HG02798 (cell line): ENCODE measurements around the gene ZHX3.

Source experiments
- ATAC-seq: cut with Tn5 transposase; IDR thresholded peaks from one replicate; pipeline ENCODE4 v1.9.1; 2021; ENCODE audit warnings: mild to moderate bottlenecking; ENCODE audit not compliant: unreplicated experiment, poor library complexity

The ZHX3 gene

GRCh38 chr20:41355192-41355591 is 37.7 kb upstream of the ZHX3 start:
- ATAC-seq: no peak

DNA sequence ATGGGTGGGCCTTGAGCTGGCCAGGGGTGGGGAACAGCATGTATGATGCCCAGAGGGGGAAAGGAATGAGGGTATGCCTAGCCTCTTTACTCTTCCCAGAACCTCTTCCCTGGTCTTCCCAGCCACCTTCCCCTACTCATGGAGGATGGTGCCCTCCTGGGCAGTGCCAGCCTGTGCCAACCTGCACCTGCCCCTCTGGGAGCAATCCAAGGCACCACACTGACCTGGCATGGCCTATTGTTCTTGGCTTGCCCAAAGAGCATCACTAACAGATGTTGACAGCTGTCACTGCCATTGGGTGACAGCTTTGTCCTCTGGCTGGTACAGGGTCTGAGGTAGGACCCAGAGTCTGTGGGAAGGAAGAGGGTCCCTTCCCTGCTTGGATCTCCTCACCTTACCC is 36.0 kb upstream of the ZHX3 start:
- ATAC-seq: no peak

- no peak for ATAC-seq
Measured at GRCh38 chr20:41352666-41353065, 35.1 kb upstream of the ZHX3 start.

DNA sequence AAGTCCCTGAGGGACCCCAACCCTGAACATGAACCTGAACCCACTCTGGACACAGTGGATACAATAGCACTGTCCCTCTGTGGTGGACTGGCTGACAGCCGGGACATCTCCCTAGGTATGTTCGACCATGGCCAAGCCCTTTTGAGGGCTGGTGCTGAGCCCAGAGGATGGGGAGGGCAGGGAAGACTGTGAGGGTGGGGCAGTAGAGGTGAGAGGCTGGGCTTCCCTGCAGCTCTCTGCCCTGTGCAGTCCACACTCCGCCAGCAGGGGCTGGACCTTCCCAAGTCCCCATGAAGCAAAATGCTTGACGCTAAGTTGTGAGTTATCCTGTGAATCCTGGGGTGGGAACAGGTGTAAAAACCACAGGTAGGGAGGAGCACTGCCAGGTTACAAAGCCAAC is 34.6 kb upstream of the ZHX3 start:
- ATAC-seq: no peak

DNA sequence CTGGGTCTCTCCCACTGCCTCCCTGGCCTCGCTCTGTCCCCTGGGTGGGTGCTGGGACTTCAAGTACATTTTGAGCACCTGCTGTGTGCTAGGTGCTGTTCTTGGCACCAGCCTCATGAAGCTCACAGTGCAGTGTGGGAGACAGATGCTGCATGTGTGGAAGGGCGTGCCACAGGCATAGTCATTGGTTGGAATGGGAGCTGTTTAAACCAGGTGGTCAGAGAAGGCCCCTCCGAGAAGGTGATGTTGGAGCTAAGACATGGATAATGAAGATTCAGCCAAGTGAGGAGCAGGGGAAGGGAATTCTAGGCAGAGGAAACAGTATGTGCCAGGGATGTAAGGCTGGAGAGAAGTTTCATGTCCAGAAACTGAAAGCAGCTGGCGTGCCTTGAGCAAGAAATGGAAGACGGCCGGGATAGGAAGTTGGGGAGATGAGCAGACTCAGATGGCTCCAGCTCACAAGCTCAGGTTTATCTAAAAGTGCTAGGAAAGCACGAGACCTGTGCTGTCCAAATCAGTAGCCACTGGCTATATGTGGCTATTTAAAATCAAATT is 33.0 kb upstream of the ZHX3 start:
- ATAC-seq: no peak

DNA sequence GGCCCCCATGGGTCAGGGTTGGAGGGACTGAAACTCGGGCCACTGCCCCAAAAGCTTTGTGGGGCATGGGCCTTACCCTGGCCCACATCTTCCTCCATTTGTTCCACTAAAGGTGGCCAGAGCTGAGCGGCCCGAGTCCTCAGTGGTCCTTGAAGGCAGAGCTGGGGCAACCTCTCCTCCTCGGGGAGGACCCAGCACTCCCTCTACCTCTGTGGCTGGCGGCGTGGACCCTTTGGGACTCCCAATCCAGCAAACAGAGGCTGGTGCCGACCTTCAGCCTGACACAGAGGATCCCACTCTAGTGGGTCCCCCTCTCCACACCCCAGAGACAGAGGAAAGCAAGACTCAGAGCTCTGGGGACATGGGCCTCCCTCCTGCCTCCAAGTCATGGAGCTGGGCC is 32.4 kb upstream of the ZHX3 start:
- ATAC-seq: no peak

- ATAC-seq: no peak
Measured at GRCh38 chr20:41349266-41349665, 31.7 kb upstream of the ZHX3 start.

DNA sequence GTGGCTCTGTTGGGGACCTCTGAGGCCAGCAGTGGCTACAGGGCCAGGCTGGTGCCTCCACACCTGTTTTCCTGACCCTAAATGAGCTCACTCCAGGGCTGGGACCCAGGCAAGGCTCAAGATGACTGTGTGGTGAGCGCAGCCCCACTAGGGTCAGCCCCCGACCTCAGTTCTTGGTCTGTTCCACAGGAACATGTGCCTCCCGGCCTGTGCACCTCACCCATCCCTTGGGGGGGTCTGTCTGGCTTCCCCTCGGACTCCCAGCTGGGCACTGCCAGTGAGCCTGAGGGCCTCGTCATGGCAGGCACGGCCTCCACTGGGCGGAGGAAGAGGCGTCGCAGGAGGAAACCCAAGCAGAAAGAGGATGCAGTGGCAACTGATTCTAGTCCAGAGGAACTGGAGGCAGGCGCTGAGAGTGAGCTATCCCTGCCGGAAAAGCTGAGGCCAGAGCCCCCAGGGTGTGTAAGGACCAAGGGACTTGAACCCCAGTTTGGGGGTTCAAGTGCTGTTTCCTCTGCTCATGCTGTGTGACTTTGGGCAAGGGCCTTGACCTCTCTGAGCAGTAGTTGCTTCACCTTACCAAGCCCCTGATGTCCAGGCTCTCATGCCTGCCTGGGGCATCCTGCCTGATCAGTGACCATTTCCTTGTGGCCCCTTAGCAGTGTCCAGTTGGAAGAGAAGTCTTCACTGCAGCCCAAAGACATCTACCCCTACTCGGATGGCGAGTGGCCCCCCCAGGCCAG is 31.1 kb upstream of the ZHX3 start:
- no peak for ATAC-seq

DNA sequence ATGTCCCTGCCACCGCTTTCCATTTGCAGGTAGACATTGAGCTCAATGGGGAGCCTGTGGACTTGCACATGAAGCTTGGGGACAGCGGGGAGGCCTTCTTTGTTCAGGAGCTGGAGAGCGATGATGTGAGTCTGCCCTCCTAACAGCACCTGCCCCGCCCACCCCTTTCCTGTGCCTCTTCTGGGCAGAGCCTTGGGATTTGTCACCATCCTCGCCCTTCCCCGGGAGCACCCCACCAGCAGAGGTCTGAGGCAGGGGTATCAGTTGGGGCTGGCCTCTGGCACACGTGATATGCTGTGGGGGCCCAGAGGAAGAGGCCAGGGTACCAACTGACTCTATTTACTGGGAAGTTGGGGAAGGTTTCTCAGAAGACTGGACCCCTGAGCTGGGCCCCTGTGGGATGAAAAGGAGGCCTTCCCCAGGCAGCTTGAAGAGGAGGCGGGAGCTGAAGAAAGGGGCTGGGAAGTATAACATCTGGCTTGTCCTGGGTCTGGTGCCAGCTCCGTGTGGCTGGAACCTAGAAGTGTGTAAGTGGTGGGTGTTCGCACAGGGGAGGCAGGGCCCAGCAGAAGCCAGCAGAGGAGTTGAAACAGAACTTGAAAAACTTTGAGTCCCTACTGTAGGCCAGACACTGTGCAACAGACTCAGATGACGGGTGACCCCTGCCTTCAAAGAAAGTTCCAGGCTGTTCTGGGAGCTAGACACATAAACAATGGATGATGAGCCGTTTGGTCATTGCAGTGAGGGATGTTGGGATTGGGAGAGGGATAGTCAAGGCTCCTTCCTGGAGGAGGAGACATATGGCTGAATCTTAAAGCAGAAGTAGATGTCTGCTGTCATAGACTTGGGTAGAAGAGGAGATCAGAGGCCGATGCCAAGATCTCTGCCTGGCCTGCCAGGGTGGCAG is 30.2 kb upstream of the ZHX3 start:
- no peak for ATAC-seq

DNA sequence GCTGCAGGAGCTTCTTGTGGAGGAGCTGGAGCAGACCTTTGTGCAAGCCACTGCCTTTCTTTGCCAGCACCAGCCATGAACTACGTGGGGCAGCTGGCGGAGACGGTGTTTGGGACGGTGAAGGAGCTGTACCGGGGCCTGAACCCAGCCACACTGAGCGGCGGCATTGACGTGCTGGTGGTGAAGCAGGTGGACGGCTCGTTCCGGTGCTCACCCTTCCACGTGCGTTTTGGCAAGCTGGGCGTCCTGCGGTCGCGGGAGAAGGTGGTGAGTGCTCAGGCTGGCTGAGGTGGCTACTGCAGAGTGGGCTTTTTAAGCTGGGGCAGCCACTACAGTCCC is 28.2 kb upstream of the ZHX3 start:
- no peak for ATAC-seq

- ATAC-seq: no peak
Measured at GRCh38 chr20:41344938-41345728, 27.6 kb upstream of the ZHX3 start.

DNA sequence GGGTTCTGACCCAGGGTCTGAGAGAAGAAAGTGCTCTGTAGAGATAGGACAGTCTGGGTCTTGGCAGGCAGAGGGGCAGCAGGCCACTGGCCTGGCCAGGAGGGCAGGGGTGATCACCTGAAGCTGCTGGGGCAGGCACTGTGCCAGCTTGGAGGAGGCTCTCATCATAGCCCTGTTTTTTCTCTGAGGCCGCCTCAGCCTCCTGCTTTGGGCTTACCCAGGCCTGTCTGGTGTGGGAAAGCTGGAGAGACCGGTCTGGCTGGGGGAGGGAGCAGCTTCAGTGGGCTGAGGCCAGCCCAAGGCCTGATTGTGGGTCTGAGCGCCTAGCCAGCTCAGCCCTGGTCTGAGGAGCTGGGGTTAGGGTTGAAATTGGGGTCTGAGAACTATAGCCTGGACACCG is 26.9 kb upstream of the ZHX3 start:
- no peak for ATAC-seq

DNA sequence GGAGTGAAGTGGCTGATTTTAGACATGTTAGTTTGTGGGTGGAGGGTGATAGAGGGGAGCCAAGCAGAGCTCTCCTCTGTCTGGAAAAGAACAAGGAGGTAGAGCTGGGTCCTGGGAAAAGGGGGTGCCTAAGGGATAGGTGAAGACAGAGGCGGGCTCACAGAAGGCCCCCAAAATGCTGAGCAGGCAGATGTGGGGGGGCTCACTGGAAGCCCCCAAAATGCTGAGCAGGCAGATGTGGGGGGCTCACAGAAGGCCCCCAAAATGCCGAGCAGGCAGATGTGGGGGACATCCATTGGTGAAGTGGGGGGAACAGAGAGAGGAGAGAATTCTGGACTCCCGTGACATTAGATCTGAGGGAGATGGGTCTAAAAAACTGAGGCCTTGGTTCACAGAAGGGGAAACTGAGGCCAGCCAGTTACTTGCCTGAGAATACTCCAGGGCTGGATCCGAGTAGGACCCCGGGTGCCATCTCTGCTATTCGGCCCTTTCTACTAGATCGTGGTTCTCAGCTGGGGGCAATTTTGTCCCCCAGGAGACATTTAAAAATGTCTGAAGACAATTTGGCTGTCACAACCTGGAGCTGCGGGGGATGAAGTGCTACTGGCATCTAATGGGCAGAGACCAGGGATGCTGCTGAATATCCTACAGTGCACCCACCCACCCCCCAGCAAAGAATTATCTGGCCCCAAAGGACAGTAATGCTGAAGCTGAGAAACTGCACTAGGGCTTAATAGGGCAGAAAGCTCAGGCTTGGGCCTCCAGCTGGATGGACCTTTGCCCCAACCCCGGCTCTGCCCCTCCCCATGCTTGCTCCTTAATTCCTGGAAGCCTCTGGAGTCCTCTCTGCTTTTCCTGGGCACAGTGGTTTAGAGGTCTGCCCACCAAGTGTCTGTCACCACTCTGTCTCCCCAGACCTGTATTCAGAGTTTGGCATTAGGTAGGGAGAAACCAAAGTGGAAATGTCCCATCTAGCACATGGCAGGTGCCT is 25.2 kb upstream of the ZHX3 start:
- no peak for ATAC-seq

GRCh38 chr20:41340327-41341055 is 23.0 kb upstream of the ZHX3 start, which contains the start of gene LPIN3:
Gene LPIN3, plus strand, starts transcription at chr20:41340821. Its CDS starts 4,983 bp downstream, at chr20:41345804.
- peak; percentile 46 for ATAC-seq

DNA sequence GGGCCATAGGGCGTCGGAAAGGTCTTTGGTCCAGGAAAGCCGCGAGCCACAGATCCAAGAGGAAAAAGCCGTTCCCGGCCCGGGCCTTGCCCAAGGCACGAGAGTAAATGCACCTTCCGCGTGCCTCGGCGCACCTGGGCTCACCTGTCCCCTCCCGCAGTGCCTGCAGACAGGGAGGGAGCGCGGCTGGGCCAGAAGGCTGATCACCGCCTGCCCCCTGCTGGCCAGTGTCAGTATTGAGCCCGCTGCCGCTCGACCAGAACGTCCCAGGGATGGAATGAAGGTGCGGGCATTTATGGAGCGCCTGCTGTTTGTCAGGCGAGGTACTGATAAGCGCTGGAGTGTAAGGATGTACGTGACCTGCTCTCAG is 22.4 kb upstream of the ZHX3 start:
- peak; percentile 83 for ATAC-seq

- no peak for ATAC-seq
Measured at GRCh38 chr20:41336711-41337492, 19.4 kb upstream of the ZHX3 start.

DNA sequence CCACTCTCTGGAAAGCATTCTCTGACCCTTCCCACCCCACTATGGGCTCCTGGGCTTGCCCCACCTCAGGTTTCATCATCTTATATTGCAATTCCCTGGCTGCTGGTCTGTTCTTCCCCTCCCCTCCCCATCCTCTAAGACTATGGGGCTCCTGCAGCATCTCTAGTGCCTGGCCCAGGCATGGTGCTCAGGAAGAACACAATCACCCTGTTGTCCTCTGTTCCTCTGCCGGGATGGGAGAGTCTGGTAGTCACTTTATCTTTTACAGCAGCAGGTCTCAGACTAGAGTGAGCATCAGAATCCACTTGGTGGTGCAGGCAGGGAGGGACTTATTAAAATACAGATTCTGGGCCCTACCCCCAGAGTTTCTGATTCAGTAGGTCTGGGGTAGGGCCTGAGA is 18.1 kb upstream of the ZHX3 start:
- ATAC-seq: no peak
